Liver (tissue), 3 donors: ENCODE data around the gene SLC26A1.

Experiments used
- CTCF ChIP-seq: fragments of 150-350 bp; IDR thresholded peaks from 2 replicates; pipeline ENCODE4 v1.5.1; 2017; ENCODE audit warnings: improper control_type of control experiment, low read depth, low read length; ENCODE audit not compliant: missing input control
- JUND ChIP-seq, 2 donors: IDR thresholded peaks; 2 replicates each; pipeline ENCODE4 v1.6.1; 2016; ENCODE audit warnings: antibody characterized with exemption in 2 of 2
- RAD21 ChIP-seq, 2 donors: IDR thresholded peaks; 2 replicates each; pipeline ENCODE4 v1.6.1; 2016; ENCODE audit warnings: antibody characterized with exemption in 2 of 2, mild to moderate bottlenecking in 2 of 2
- REST ChIP-seq: IDR thresholded peaks from 2 replicates; pipeline ENCODE4 v1.6.1; 2016; ENCODE audit warnings: antibody characterized with exemption, mild to moderate bottlenecking
- SP1 ChIP-seq: IDR thresholded peaks from 2 replicates; pipeline ENCODE4 v1.6.1; 2018; ENCODE audit warnings: antibody characterized with exemption, mild to moderate bottlenecking
- YY1 ChIP-seq: IDR thresholded peaks from 2 replicates; pipeline ENCODE4 v1.6.1; 2016; ENCODE audit warnings: antibody characterized with exemption, mild to moderate bottlenecking
- donor health status: healthy.
- donor health status: healthy.

DNA sequence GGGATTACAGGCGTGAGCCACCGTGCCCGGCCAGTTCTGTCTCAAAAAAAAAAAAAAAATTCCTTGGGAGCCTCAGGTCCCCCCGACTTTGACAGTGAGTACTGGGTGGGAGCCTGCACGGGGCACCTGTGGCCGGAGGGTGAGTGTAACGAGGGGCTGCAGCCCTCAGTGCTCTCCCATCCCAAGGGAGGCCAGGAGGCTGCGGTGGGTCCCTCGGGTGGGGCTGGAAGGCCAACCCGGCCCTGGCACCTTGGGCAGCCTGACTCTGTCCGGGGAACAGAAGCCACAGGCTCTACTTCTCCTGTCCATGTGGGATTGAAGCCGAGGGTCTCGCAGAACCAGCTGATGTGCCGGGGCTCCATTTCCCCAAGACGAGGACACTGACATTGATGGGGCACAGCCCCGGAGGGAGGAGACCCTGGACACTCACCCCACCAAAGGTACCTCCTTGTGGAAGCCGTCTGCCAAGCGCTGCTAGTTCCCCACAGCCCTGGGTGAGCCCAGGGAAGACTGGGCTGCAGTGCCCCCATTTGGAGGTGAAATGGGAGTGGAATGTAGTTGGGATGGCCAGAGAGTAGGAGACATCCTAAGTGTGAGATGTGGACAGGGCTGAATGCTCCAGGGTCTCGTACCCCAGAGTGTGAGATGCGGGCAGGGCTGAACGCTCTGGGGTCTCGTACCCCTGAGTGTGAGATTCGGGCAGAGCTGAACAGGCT, 2.3 kb upstream of the SLC26A1 start:
- TF ChIP-seq CTCF = no peak
- no peak for TF ChIP-seq JUND (IDR thresholded peaks at IDR 0.05)
- no peak for TF ChIP-seq RAD21 (IDR thresholded peaks at IDR 0.05)
- TF ChIP-seq YY1 = no peak
- TF ChIP-seq REST = no peak
- TF ChIP-seq SP1 = no peak
